H1 (cell line): ENCODE results near the gene ACOT12. TPM values are rescaled to one million over a fixed set of nuclear protein-coding genes. Genes with fewer than 3 reads are reported as not detected.

Source experiments
- CBX5 ChIP-seq: fragments of 300-800, 300-1000 bp; sonication (generic); IDR thresholded peaks from 2 replicates; pipeline ENCODE4 v1.7.1; 2016; ENCODE audit warnings: antibody characterized with exemption, low read length, low read depth
- CHD7 ChIP-seq: fragments of 300-600 bp; sonication (generic); IDR thresholded peaks from 2 replicates; pipeline ENCODE4 v1.7.1; 2012; ENCODE audit warnings: low read length, moderate library complexity, mild to moderate bottlenecking, inconsistent platforms; ENCODE audit not compliant: insufficient replicate concordance
- EZH2 ChIP-seq: fragments of 200-600 bp; sonication (generic); IDR thresholded peaks from 2 replicates; pipeline ENCODE4 v1.7.1; 2012; ENCODE audit warnings: low read depth, mild to moderate bottlenecking, moderate library complexity, low read length, inconsistent platforms; ENCODE audit not compliant: severe bottlenecking
- RBBP5 ChIP-seq: IDR thresholded peaks from 2 replicates; pipeline ENCODE4 v1.7.1; 2012; ENCODE audit warnings: low read depth, mild to moderate bottlenecking, inconsistent platforms, low read length, moderate library complexity, borderline replicate concordance
- RXRA ChIP-seq: IDR thresholded peaks from 2 replicates; pipeline ENCODE4 v1.6.1; 2011; ENCODE audit warnings: low read depth, mild to moderate bottlenecking, low read length, moderate library complexity; ENCODE audit not compliant: insufficient read depth
- SIRT6 ChIP-seq: IDR thresholded peaks from one replicate; pipeline ENCODE4 v1.7.1; 2012; ENCODE audit warnings: low read length, inconsistent platforms
- SP2 ChIP-seq: IDR thresholded peaks from 2 replicates; pipeline ENCODE4 v1.6.1; 2012; ENCODE audit warnings: mild to moderate bottlenecking, low read length, inconsistent platforms
- YY1 ChIP-seq: IDR thresholded peaks from 2 replicates; pipeline ENCODE4 v1.6.1; 2011; ENCODE audit warnings: low read depth, mild to moderate bottlenecking, low read length
- polyA plus RNA-seq, 7 experiments: library from polyadenylated mRNA; depleted of rRNA in 3 of 7; stranded (reverse) in 5 of 7; unstranded in 2 of 7; fragments of >200 nt in 5 of 7; fragments of 200-250 nt in 2 of 7; gene quantifications; 1 replicate in 5 of 7; 2 replicates in 1 of 7; 4 replicates in 1 of 7; pipeline versions ENCODE4 v1.2.1 to v1.2.3, GENCODE V29; 2011 to 2013; ENCODE audit warnings: missing spikeins in 2 of 7, mixed read lengths in 2 of 7
- total RNA-seq: library from RNA; stranded (reverse); fragmentation: NEBNext Ultra II Directional; extraction: Animal tissue kit (Norgen Biotek cat#: 25700); gene quantifications from 2 replicates; pipeline ENCODE4 v1.2.1, GENCODE V29; 2021
- TF ChIP-seq, protein P1 (sequence below): IDR thresholded peaks from 2 replicates; pipeline ENCODE4 v1.6.1; 2012; ENCODE audit warnings: low read length, inconsistent platforms

ACOT12 gene
- total and polyA plus RNA-seq, 2 of the 8 experiments (the other 6 are each of a cell fraction or from before 2014, with no cell fraction given) = 0.29 TPM; not detected in 1

DNA sequence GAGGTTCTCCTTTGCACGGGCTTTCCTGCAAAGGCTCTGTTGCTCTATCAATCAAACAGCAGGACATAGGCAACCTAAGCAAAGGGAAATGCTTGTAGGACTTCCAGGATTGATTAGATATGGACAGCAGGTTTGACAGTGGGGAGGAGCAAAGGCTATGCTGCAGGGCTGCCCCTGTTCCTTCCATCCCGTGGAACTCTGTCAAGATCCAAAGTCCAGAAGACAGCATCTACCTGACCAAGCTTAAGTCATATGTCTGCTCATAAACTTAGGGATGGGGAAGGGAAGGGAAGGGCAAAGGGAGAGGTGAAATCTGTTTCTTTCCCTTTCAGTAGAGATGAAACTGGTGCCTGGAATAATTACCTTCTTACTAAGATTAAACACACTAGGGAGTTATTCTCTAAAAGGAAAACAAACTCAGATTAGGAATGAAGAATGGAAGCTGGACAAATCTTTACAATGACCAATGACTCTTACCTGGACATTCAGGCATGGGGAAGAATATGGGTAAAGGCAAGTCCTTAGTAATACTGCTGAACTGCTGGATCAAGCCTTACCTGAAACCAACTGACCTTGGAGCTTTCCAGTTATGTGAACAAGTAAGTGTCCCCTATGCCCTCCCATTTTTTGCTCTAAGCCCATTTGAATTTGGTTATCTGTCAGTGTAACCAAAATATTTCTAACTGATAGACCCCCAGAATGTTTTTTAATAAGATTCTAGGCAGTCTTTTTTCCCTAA, 8.4 kb upstream of the ACOT12 start (continued):
- TF ChIP-seq CHD7 = no peak
- no peak for TF ChIP-seq YY1
- TF ChIP-seq, protein P1, sequence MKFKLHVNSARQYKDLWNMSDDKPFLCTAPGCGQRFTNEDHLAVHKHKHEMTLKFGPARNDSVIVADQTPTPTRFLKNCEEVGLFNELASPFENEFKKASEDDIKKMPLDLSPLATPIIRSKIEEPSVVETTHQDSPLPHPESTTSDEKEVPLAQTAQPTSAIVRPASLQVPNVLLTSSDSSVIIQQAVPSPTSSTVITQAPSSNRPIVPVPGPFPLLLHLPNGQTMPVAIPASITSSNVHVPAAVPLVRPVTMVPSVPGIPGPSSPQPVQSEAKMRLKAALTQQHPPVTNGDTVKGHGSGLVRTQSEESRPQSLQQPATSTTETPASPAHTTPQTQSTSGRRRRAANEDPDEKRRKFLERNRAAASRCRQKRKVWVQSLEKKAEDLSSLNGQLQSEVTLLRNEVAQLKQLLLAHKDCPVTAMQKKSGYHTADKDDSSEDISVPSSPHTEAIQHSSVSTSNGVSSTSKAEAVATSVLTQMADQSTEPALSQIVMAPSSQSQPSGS = no peak
- no peak for TF ChIP-seq SP2
- no peak for TF ChIP-seq SIRT6
- TF ChIP-seq CBX5 = no peak
- TF ChIP-seq RXRA = no peak
- no peak for TF ChIP-seq EZH2
- TF ChIP-seq RBBP5 = no peak
